Stomach (tissue), 9 donors: ENCODE data around the gene RIPOR3. TPM values are rescaled to one million over a fixed set of nuclear protein-coding genes. Genes with fewer than 3 reads are reported as not detected.

ENCODE experiments used
- DNase-seq, 2 donors: peaks; one replicate each; pipeline versions ENCODE4 v3.0.0 to v3.0.0-alpha.2; 2013 to 2019
- H3K27ac ChIP-seq, 5 donors: fragments of 200-600 bp in 4 of 5; sonication (generic) in 4 of 5; one replicate each; pipeline ENCODE4 v1.5.1; 2013 to 2019; ENCODE audit warnings: mild to moderate bottlenecking in 1 of 5, moderate library complexity in 1 of 5
- H3K27me3 ChIP-seq, 3 donors: fragments of 200-600 bp; sonication (generic); one replicate each; pipeline ENCODE4 v1.5.1; 2017 to 2019; ENCODE audit warnings: mixed run types in 1 of 3
- H3K36me3 ChIP-seq, 4 donors: fragments of 200-600 bp; sonication (generic); 1 replicate in 3 of 4; 2 replicates in 1 of 4; pipeline ENCODE4 v1.5.1; 2016 to 2019
- H3K4me1 ChIP-seq, 4 donors: fragments of 200-600 bp; sonication (generic); one replicate each; pipeline ENCODE4 v1.5.1; 2016 to 2019
- H3K4me3 ChIP-seq, 4 donors: fragments of 200-600 bp; sonication (generic) in 3 of 4; one replicate each; pipeline ENCODE4 v1.5.1; 2016 to 2019; ENCODE audit warnings: mild to moderate bottlenecking in 1 of 4
- H3K9me3 ChIP-seq, 4 donors: fragments of 200-600 bp; sonication (generic); one replicate each; pipeline ENCODE4 v1.5.1; 2016 to 2019
- CTCF ChIP-seq, 7 experiments: fragments of 450-650 bp in 4 of 7; fragments of 200-600 bp in 3 of 7; sonication (generic) in 3 of 7; IDR thresholded peaks; one replicate each; pipeline ENCODE4 v1.5.1; 2016 to 2019; ENCODE audit warnings: antibody characterized with exemption in 7 of 7, control low read depth in 2 of 7, mild to moderate bottlenecking in 1 of 7
- EP300 ChIP-seq: sonication (generic); formaldehyde crosslinking; IDR thresholded peaks from one replicate; pipeline ENCODE4 v1.6.1; 2017; ENCODE audit warnings: antibody characterized with exemption
- POLR2A ChIP-seq, 4 donors: fragments of 450-650 bp; IDR thresholded peaks; one replicate each; pipeline ENCODE4 v1.6.1; 2016; ENCODE audit warnings: antibody characterized with exemption in 4 of 4, control low read depth in 2 of 4, mild to moderate bottlenecking in 1 of 4, moderate library complexity in 1 of 4
- POLR2AphosphoS5 ChIP-seq, 3 donors: sonication (generic); formaldehyde crosslinking; IDR thresholded peaks; one replicate each; pipeline ENCODE4 v1.6.1; 2016; ENCODE audit warnings: antibody characterized with exemption in 3 of 3
- WGBS, 5 donors: extraction: QIAGEN DNeasy Blood & Tissue Kit in 3 of 5; methylation state at CpG; one replicate each; pipeline versions ENCODE4 v1.1.5 to v1.1.7; 2013 to 2018; 5-methylcytosine and 5-hydroxymethylcytosine counted together
- intact Hi-C: fragments of 100-400 bp; cut with DNase I; formaldehyde crosslinking; loops from one replicate; pipeline ENCODE4 v1.15.1; 2023; ENCODE audit warnings: low total_unique reads
- polyA plus RNA-seq, 3 donors: library from polyadenylated mRNA; stranded (reverse); fragments of 200-250 nt; gene quantifications; one replicate each; pipeline ENCODE4 v1.2.3, GENCODE V29; 2013
- total RNA-seq, 5 donors: library from RNA; depleted of rRNA; stranded (reverse); fragments of >200 nt; gene quantifications; one replicate each; pipeline versions ENCODE4 v1.1.0 to v1.2.3, GENCODE V29; 2014 to 2016
- donor health status: healthy with polysubstance abuse.
- donor health status: Bipolar disorder and iron deficiency.
- donor health status: healthy.

RIPOR3 gene
- total and polyA plus RNA-seq, 8 donors = 4.4 to 61.1 (median 8.2) TPM

GRCh38 chr20:50729901-50730764, 38.8 kb upstream of the RIPOR3 start:
- DNase-seq = peak in 1 of 2 donors; percentile 72
- no peaks in the 10 kb centered on the region for H3K9me3 ChIP-seq
- TF ChIP-seq POLR2AphosphoS5 (IDR thresholded peaks at IDR 0.05) (no peak), POLR2A (IDR thresholded peaks at IDR 0.05) (no peak), EP300 (no peak), CTCF (IDR thresholded peaks at IDR 0.05) (no peak)
- H3K4me1 ChIP-seq = peaks cover 27 to 76% (median 48%) of the 10 kb centered on the region in 4 donors
- peak overlapping the region; percentile 73 to 93 (median 85) for H3K4me3 ChIP-seq
- peaks cover 0 to 8% (median 0%) of the 10 kb centered on the region in 4 donors for H3K36me3 ChIP-seq
- H3K27me3 ChIP-seq = no peaks in the 10 kb centered on the region
- intact Hi-C loops = no loop called here
- H3K27ac ChIP-seq = peak overlapping the region; percentile 85 to 96 (median 94)
- WGBS, 5 donors = 29 to 36% (median 30%) methylated on average over 21 of the region's 21 CpGs

- 39 to 61% (median 44%) methylated on average over 11 of the region's 11 CpGs for WGBS, 5 donors
- H3K4me1 ChIP-seq = peaks cover 36 to 78% (median 57%) of the 10 kb centered on the region in 4 donors
- no peaks in the 10 kb centered on the region for H3K27me3 ChIP-seq
- H3K9me3 ChIP-seq = no peaks in the 10 kb centered on the region
- peak overlapping the region; percentile 85 to 96 (median 94) for H3K27ac ChIP-seq
- intact Hi-C loops = no loop called here
- H3K4me3 ChIP-seq = no peak overlapping the region
- no peak for TF ChIP-seq CTCF (IDR thresholded peaks at IDR 0.05)
- peak in 2 of 3 donors; percentile 65 to 70 for TF ChIP-seq POLR2AphosphoS5 (IDR thresholded peaks at IDR 0.05)
- TF ChIP-seq EP300 = no peak
- DNase-seq = peak; percentile 75 to 76
- H3K36me3 ChIP-seq = peaks cover 0 to under 1% (median 0%) of the 10 kb centered on the region in 4 donors
Observed at GRCh38 chr20:50728981-50729874, 37.9 kb upstream of the RIPOR3 start.

GRCh38 chr20:50728486-50728980, 37.2 kb upstream of the RIPOR3 start:
- Histone ChIP-seq H3K27ac (peak overlapping the region; percentile 55 to 96 (median 94)), H3K27me3 (no peaks in the 10 kb centered on the region), H3K4me3 (no peak overlapping the region), H3K9me3 (no peaks in the 10 kb centered on the region), H3K36me3 (no peaks in the 10 kb centered on the region), H3K4me1 (peaks cover 36 to 83% (median 56%) of the 10 kb centered on the region in 4 donors)
- 61 to 70% (median 63%) methylated on average over 4 of the region's 4 CpGs for WGBS, 5 donors
- DNase-seq = no peak
- intact Hi-C loops = no loop called here
- TF ChIP-seq POLR2A (IDR thresholded peaks at IDR 0.05) (no peak), CTCF (IDR thresholded peaks at IDR 0.05) (no peak), EP300 (no peak), POLR2AphosphoS5 (IDR thresholded peaks at IDR 0.05) (no peak)
